B cell (primary cell): ENCODE data around the gene ZFYVE21. TPM values are rescaled to one million over a fixed set of nuclear protein-coding genes. Genes with fewer than 3 reads are reported as not detected.
A peak's percentile ranks its signal among the peaks of the same experiment; 100 is the strongest.

Experiments
- ATAC-seq: fragments of 200-7000 bp; cut with Tn5 transposase; one replicate; pipeline ENCODE4 v1.10.0; 2021; ENCODE audit warnings: low read depth, mild to moderate bottlenecking, moderate number of reproducible peaks, moderate library complexity
- CTCF ChIA-PET: fragments of 350-600 bp; sonication (Branson Sonifier 250); formaldehyde crosslinking; loops from one replicate; lab custom pipeline; 2021; ENCODE audit warnings: antibody characterized with exemption, inconsistent platforms; lab: Charles Lee
- POLR2A ChIA-PET: fragments of 350-600 bp; sonication (Branson Sonifier 250); formaldehyde crosslinking; loops from one replicate; lab custom pipeline; 2021; ENCODE audit warnings: antibody characterized with exemption; lab: Charles Lee
- DNase-seq: peaks from one replicate; pipeline ENCODE4 v3.0.0; 2013
- H2AFZ ChIP-seq: 2 replicates; pipeline ENCODE4 v1.6.1; 2012; ENCODE audit warnings: mild to moderate bottlenecking, low read depth, low read length; ENCODE audit not compliant: insufficient read depth, poor library complexity, severe bottlenecking
- H3K27ac ChIP-seq, 2 donors: 1 replicate in 1 of 2; 2 replicates in 1 of 2; pipeline ENCODE4 v1.5.1; 2012 to 2013; ENCODE audit warnings: low read length in 2 of 2, mild to moderate bottlenecking in 2 of 2, moderate library complexity in 1 of 2
- H3K27me3 ChIP-seq, 4 experiments: fragments of 200-600 bp in 1 of 4; sonication (generic) in 1 of 4; replicated peaks in 1 of 4; 1 replicate in 2 of 4; 2 replicates in 2 of 4; pipeline versions ENCODE4 v1.6.1 to v1.7.0; 2013 to 2016; ENCODE audit warnings: low read length in 3 of 4, mild to moderate bottlenecking in 2 of 4, mixed read lengths in 1 of 4, moderate library complexity in 1 of 4; ENCODE audit not compliant: insufficient read depth in 4 of 4, control insufficient read depth in 3 of 4; ENCODE audit errors: control extremely low read depth in 1 of 4
- H3K36me3 ChIP-seq, 2 experiments: replicated peaks in 1 of 2; 1 replicate in 1 of 2; 2 replicates in 1 of 2; pipeline versions ENCODE4 v1.6.1 to v1.7.1; 2013; ENCODE audit warnings: low read length in 1 of 2; ENCODE audit not compliant: insufficient read depth in 2 of 2, control insufficient read depth in 1 of 2; ENCODE audit errors: control extremely low read depth in 1 of 2, extremely low read depth in 1 of 2
- H3K4me1 ChIP-seq, 2 donors: fragments of 200-600 bp in 1 of 2; sonication (generic) in 1 of 2; 1 replicate in 1 of 2; 2 replicates in 1 of 2; pipeline versions ENCODE4 v1.5.1 to v1.6.1; 2013 to 2017; ENCODE audit warnings: low read length in 2 of 2; ENCODE audit not compliant: control insufficient read depth in 2 of 2, insufficient read depth in 2 of 2
- H3K4me2 ChIP-seq: replicated peaks from 2 replicates; pipeline ENCODE3; 2012; ENCODE audit warnings: mild to moderate bottlenecking, low read depth, low read length; ENCODE audit not compliant: poor library complexity, severe bottlenecking
- H3K4me3 ChIP-seq, 5 experiments: fragments of 200-600 bp in 1 of 5; sonication (generic) in 1 of 5; 1 replicate in 3 of 5; 2 replicates in 2 of 5; pipeline versions ENCODE4 v1.5.1 to v1.7.0; 2011 to 2016; ENCODE audit warnings: low read length in 4 of 5, mild to moderate bottlenecking in 4 of 5, low read depth in 2 of 5, control low read depth in 1 of 5, moderate library complexity in 1 of 5; ENCODE audit not compliant: insufficient read depth in 1 of 5; ENCODE audit errors: control extremely low read depth in 1 of 5, extremely low read depth in 1 of 5
- H3K79me2 ChIP-seq: fragments of 200-600 bp; sonication (generic); one replicate; pipeline ENCODE4 v1.6.0; 2016; ENCODE audit warnings: low read length; ENCODE audit not compliant: control insufficient read depth, insufficient read depth
- H3K9ac ChIP-seq: fragments of 200-600 bp; sonication (generic); 2 replicates; pipeline ENCODE4 v1.6.1; 2017; ENCODE audit warnings: mild to moderate bottlenecking, low read length, moderate library complexity
- H3K9me3 ChIP-seq, 3 donors: one replicate each; pipeline versions ENCODE4 v1.6.1 to v1.7.1; 2013; ENCODE audit warnings: low read length in 2 of 3; ENCODE audit not compliant: control insufficient read depth in 2 of 3, insufficient read depth in 1 of 3; ENCODE audit errors: control extremely low read depth in 1 of 3
- H4K20me1 ChIP-seq: 2 replicates; pipeline ENCODE4 v1.6.0; 2012; ENCODE audit warnings: mild to moderate bottlenecking, low read length; ENCODE audit not compliant: insufficient read depth, control insufficient read depth, poor library complexity, severe bottlenecking
- H3K27ac Mint-ChIP-seq: one replicate; pipeline ENCODE4 v1.8.0; 2021; ENCODE audit warnings: mixed read lengths
- H3K27me3 Mint-ChIP-seq: one replicate; pipeline ENCODE4 v1.8.0; 2021; ENCODE audit warnings: mixed read lengths
- H3K4me1 Mint-ChIP-seq: one replicate; pipeline ENCODE4 v1.8.0; 2021; ENCODE audit warnings: mixed read lengths
- H3K4me3 Mint-ChIP-seq: one replicate; pipeline ENCODE4 v1.8.0; 2021; ENCODE audit warnings: mixed read lengths
- H3K9me3 Mint-ChIP-seq: one replicate; pipeline ENCODE4 v1.8.0; 2022; ENCODE audit warnings: mixed read lengths; ENCODE audit not compliant: insufficient read depth
- EZH2 ChIP-seq: IDR thresholded peaks from 2 replicates; pipeline ENCODE4 v1.6.1; 2012; ENCODE audit warnings: borderline replicate concordance, low read depth, mild to moderate bottlenecking, moderate library complexity, low read length; ENCODE audit not compliant: insufficient read depth, poor library complexity, severe bottlenecking
- WGBS: methylation state at CpG from one replicate; pipeline ENCODE4 v1.1.5; 2013; ENCODE audit warnings: missing lambda C conversion rate; ENCODE audit not compliant: insufficient coverage; 5-methylcytosine and 5-hydroxymethylcytosine counted together
- intact Hi-C: fragments of 100-400 bp; cut with micrococcal nuclease; formaldehyde crosslinking; loops from one replicate; pipeline ENCODE4 v1.10.0; 2022
- polyA plus RNA-seq: library from polyadenylated mRNA; depleted of rRNA; stranded (reverse); fragments of >200 nt; gene quantifications from 2 replicates; pipeline ENCODE4 v1.2.3, GENCODE V29; 2012
- total RNA-seq, 2 donors: library from RNA; stranded (reverse); fragments of 120-200 nt in 1 of 2; gene quantifications; 1 replicate in 1 of 2; 2 replicates in 1 of 2; pipeline versions ENCODE4 v1.2.3 to v1.2.4, GENCODE V29; 2013 to 2022
- TF ChIP-seq, protein P1 (sequence below): fragments of 200-600 bp; IDR thresholded peaks from one replicate; pipeline ENCODE4 v1.8.0; 2022; ENCODE audit warnings: antibody characterized with exemption, mild to moderate bottlenecking

Gene ZFYVE21
- total and polyA plus RNA-seq, 2 donors (not counting 1 experiment from before 2014, with no cell fraction given): 17.0 to 18.6 TPM

DNA sequence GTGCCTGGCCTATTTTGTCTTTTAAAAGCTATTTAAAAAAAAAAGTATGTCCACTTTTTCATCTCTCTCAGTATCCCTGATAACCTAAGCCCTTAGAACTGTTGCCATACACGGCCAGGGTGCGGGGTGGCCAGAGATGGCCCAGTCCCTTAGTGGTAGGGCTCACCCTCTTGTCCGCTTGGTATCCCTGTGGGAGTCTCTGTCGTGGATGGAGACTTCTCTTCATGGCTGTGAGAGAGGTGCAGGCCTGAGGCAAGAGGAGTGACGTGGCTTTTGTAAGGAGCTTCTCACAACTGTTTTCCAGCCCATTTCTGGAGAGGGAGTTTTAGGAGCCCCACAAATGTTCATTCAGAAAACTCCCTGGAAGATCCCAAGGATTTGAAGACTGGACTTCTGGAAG lies 27.2 kb upstream of the ZFYVE21 start:
- H3K9me3 ChIP-seq: no peaks in the 10 kb centered on the region
- peaks cover 2 to 50% of the 10 kb centered on the region in 2 experiments for H3K36me3 ChIP-seq
- Mint-ChIP-seq H3K27ac (peak overlapping the region; percentile 37), H3K9me3 (no peaks in the 10 kb centered on the region), H3K4me1 (peaks cover 38% of the 10 kb centered on the region), H3K4me3 (no peak overlapping the region), H3K27me3 (no peaks in the 10 kb centered on the region)
- H3K4me1 ChIP-seq: peaks cover 41 to 43% of the 10 kb centered on the region in 2 donors
- H3K4me2 ChIP-seq: peak overlapping the region; percentile 45
- no CpG with 5 or more reads among the region's 5 CpGs for WGBS
- no peak for TF ChIP-seq EZH2
- TF ChIP-seq, protein P1, sequence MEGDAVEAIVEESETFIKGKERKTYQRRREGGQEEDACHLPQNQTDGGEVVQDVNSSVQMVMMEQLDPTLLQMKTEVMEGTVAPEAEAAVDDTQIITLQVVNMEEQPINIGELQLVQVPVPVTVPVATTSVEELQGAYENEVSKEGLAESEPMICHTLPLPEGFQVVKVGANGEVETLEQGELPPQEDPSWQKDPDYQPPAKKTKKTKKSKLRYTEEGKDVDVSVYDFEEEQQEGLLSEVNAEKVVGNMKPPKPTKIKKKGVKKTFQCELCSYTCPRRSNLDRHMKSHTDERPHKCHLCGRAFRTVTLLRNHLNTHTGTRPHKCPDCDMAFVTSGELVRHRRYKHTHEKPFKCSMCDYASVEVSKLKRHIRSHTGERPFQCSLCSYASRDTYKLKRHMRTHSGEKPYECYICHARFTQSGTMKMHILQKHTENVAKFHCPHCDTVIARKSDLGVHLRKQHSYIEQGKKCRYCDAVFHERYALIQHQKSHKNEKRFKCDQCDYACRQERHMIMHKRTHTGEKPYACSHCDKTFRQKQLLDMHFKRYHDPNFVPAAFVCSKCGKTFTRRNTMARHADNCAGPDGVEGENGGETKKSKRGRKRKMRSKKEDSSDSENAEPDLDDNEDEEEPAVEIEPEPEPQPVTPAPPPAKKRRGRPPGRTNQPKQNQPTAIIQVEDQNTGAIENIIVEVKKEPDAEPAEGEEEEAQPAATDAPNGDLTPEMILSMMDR: no peak
- H3K27me3 ChIP-seq: no peaks in the 10 kb centered on the region
- DNase-seq (no peak), ATAC-seq (no peak)
- no peak overlapping the region for H2AFZ ChIP-seq
- peaks cover 25% of the 10 kb centered on the region for H4K20me1 ChIP-seq
- ChIA-PET CTCF (interaction anchor here (2.6 kb wide), 1 partner anchor 8 kb away, joined by 10 read pairs; no protein-coding TSS in a partner anchor), POLR2A (no interaction called here)
- no peak overlapping the region for H3K4me3 ChIP-seq
- no peak overlapping the region for H3K9ac ChIP-seq
- peak overlapping the region in 1 of 2 donors; percentile 62 for H3K27ac ChIP-seq
- intact Hi-C loops: no loop called here
- peaks cover 28% of the 10 kb centered on the region for H3K79me2 ChIP-seq
